T47D (cell line): ENCODE results near the gene ZNF649.
"Not testable (repeated sequence)": the region's sequence is repeated elsewhere in the genome, so short reads cannot be mapped to it uniquely, and the experiment has no call there.

ENCODE experiments used
- DNase-seq, 2 experiments: peaks; one replicate each; pipeline versions ENCODE4 v3.0.0 to v3.0.0-alpha.2; 2011 to 2012; ENCODE audit warnings: low read depth in 1 of 2, low spot score in 1 of 2
- JUND ChIP-seq: IDR thresholded peaks from 2 replicates; pipeline ENCODE4 v1.6.1; 2012; ENCODE audit warnings: low read depth
- in situ Hi-C: cut with HindIII; loops from 2 replicates; pipeline ENCODE4 v1.10.0; 2016; ENCODE audit warnings: low sequenced_read_pairs, low pct_unique_long_range_greater_than_20kb

ZNF649 gene

DNA sequence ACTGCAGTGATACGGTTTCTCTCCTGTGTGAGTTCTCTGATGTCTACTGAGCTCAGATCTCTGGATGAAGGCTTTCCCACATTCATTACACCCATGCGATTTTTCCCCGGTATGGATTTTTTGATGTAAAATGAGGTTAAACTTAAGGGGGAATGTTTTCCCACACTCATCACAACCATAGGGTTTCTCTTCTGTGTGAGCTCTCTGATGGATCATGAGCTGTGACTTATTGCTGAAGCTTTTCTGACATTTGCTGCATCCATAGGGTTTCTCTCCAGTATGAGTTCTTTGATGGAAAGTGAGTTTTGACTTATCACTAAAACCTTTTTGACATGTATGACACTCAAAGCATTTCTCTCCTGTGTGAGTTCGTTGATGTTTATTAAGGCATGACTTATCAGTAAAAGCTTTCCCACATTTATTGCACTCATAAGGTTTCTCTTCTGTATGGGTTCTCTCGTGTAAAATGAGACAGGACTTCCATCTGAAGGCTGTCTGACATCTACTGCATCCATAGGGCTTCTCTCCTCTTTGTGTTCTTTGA is 10.6 kb upstream of the ZNF649 start:
- no peak for DNase-seq
- in situ Hi-C loops, result no loop called here
- no peak for TF ChIP-seq JUND

DNA sequence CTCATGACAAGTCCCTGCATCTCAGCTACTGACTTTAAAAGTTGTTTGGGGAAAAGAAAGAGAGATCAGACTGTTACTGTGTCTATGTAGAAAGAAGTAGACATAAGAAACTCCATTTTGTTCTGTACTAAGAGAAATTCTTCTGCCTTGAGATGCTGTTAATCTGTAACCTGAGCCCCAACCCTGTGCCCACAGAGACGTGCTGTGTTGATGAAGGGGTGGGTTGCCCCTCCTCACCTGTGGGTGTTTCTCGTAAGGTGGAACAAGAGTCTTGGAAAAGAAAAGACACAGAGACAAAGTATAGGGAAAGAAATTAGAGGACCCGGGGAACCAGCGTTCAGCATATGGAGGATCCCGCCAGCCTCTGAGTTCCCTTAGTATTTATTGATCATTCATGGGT is 3.2 kb upstream of the ZNF649 start:
- in situ Hi-C loops, DNase-seq: not testable (repeated sequence)

DNA sequence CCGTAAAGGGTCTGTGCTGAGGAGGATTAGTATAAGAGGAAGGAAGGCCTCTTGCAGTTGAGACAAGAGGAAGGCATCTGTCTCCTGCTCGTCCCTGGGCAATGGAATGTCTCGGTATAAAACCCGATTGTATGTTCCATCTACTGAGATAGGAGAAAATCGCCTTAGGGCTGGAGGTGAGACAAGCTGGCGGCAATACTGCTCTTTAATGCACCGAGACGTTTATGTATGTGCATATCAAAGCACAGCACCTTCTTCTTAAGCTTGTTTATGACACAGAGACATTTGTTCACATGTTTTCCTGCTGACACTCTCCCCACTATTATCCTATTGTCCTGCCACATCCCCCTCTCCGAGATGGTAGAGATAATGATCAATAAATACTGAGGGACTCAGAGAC is 1.3 kb upstream of the ZNF649 start:
- in situ Hi-C loops, DNase-seq: not testable (repeated sequence)

DNA sequence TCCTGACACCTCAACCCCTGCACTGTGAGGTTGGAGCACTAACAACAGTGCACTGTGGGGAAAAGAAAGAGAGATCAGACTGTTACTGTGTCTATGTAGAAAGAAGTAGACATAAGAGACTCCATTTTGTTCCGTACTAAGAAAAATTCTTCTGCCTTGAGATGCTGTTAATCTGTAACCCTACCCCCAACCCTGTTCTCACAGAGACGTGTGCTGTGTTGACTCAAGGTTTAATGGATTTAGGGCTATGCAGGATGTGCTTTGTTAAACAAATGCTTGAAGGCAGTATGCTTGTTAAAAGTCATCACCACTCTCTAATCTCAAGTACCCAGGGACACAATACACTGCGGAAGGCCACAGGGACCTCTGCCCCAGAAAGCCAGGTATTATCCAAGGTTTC is 822 bp upstream of the ZNF649 start:
- in situ Hi-C loops, DNase-seq: not testable (repeated sequence)

DNA sequence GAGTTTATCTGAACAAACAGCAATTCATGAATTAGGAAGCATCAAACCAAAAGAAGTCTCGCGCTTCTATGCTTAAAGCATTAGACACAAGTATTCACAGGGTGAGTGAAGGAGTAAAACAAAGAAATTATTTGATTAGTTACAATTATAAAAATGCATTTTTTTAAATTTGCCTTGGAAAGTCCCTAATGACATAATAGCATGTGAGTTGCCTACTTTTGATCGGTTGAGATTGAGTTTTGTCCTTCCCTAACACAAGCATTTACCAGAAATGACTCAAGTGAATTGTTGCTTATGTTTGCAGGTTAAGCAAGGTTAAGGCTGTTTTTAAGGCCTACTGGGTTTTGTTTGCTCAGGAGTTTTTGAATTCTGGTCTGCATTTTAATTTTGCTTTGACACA is 389 bp upstream of the ZNF649 start:
- in situ Hi-C loops, result no loop called here
- DNase-seq, result no peak
- no peak for TF ChIP-seq JUND

DNA sequence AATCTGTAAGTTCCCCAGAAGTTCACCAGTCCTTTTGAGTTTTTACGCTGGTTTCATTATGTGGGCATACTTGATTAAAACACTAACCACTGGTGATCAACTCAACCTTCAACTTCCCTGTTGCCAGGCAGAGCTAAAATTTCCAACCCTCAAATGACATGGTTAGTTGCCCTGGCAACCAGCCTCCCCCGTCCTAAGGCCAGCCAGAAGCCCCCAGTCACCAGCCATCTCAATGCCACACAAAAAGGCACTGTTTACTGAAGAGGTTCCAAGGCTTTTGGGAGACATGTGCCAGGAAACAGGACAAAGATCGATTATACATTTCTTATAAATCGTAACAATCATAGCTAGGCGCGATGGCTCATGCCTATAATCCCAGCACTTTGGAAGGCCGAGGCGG is 1.6 kb downstream of the ZNF649 start:
- no peak for DNase-seq
- TF ChIP-seq JUND, result no peak
- in situ Hi-C loops, result no loop called here

DNA sequence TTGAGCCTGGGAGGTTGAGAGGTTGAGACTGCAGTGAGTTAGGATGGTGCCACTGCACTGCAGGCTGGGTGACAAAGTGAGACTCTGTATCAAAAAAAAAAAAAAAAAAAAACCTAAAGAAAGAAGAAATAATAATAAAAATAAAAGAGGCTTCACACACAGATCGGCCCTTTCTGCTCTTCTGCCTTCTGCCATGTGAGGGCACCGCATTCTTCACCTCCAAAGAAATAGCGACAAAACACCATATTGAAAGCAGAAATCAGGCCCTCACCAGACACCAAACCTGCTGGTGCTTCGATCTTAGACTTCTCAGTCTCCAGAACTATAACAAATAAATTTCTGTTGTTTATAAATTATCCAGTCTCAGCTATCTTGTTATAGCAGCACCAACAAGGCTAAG is 3.0 kb downstream of the ZNF649 start:
- in situ Hi-C loops, result no loop called here
- no peak for DNase-seq
- TF ChIP-seq JUND, result no peak

DNA sequence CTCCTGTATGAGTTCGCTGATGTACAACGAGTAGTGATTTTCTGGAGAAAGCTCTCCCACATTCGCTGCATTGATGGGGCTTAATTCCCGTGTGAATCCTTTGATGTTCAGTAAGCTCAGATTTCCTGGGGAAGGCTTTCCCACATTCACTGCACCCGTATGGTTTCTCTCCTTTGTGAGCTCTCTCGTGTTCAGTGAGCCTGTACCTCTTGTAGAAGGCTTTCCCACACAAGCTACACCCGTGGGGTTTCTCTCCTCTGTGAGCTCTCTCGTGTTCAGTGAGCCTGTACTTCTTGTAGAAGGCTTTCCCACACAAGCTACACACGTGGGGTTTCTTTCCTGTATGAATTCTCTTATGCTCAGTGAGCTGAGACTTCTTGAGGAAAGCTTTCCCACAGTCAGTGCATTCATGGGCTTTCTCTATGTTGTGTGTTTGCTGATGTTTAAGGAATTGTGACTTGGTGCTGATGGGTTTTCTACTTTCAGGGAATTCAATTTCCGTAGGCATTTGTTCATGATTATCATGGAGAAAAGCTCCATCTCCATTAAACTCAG is 13.5 kb downstream of the ZNF649 start:
- in situ Hi-C loops, result no loop called here
- no peak for DNase-seq
- TF ChIP-seq JUND, result no peak

DNA sequence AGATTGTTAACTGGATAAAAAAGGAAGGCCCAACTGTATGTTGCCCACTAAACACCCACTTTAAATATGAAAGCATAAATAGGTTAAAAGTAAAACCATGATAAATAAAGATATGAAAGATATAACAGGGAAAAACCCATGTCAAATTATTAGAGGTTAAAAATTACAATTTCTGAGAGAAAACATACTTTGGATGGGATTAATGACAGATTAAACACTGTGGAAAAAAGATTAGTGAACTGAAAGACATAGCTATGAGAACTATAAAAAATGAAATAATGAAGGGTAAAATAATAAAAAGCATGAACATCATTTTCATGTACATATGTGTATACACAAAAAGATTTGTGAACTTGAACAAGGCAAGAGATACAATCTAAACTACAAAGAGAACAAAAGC is 14.9 kb downstream of the ZNF649 start:
- in situ Hi-C loops, result no loop called here
- TF ChIP-seq JUND, result no peak

DNA sequence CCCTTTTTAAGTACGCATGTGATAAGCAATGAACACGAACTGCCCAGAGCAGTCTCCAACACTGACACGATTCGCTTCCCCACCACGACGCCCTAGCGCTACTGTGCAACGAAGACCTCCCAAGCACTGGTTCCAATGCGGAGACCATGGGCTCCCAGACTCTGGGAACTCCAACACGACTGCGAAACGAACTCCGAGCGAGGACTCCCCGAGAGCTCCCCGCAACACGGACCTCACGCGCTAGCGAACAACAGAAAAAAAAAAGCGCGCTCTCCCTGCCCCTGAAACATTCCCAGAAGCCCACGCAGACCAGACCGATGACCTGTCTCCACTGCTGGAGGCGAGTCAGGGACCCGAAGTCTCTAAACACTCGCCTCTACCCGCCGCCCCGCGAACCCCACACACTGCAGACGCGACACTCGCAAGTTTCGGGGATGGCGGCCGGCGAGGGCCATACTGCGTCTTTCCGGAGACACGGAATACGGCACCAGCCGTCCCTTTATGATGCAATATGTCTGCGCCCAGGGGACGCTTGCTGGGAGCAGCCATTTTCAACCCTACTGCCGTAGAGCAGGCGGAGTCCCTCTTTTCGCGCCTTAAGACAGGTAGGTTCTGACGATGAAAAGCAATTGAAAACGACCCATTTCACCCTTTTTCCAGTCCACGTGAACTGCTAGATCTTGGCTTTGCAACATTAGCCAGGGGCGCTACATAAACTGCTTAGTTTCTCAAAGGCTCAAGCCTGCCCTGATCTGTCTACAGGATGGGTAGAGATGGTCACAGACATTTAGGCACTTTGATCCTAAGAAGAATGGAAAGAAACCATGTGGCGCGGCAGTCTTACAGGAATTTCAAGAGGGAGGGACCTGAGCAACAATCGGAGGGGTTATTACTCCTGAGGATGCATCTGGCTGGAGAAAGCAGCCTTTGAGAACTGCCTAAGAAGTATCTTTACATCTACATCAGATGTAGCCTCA is 17.0 kb downstream of the ZNF649 start, which contains the start of gene ZNF577:
Gene ZNF577, minus strand, starts transcription at position 430 of the 977 bp plus-strand sequence. CDS start 7,569 bp downstream, outside the sequence.
- TF ChIP-seq JUND, result no peak
- no peak for DNase-seq
- in situ Hi-C loops, result no loop called here

More for the DNA sequence above, 14.9 kb downstream of the ZNF649 start:
- no peak for DNase-seq

DNA sequence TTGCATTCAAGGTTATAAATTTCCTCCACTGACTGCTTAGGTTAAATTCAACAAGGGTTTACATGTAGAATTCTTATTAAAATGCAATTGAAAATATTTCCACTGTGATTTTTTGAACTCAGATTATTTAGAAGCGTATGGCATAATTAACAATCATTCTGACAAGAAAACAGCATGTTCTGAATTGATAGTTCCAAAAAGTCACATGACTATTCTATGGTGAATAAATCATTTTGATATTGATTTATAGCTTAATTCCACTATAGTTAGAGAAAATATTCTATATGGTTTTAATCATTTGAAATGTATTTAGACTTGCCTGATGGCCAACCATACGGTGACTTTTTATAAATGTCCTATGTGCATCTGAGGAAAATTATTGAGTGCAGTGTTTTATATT is 20.1 kb downstream of the ZNF649 start:
- in situ Hi-C loops, result no loop called here
- TF ChIP-seq JUND, result no peak
- DNase-seq, result no peak

DNA sequence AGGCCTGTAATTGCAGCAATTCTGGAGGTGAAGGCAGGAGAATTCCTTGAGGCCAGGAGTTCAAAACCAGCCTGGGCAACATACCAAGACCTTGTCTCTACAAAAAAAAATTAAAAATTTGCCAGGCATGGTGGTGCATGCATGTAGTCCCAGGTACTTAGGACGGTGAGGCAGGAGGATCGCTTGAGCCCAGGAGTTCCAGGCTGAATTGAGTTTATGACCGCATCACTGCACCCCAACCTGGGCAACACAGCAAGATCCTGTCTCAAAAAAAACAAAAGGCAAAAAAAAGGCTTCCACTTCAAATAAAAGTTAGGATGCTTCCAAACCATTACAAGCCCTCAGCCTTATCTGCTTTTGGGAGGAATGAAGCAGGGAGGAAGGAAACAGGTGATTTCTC is 22.3 kb downstream of the ZNF649 start:
- no peak for DNase-seq
- no peak for TF ChIP-seq JUND
- in situ Hi-C loops, result no loop called here

DNA sequence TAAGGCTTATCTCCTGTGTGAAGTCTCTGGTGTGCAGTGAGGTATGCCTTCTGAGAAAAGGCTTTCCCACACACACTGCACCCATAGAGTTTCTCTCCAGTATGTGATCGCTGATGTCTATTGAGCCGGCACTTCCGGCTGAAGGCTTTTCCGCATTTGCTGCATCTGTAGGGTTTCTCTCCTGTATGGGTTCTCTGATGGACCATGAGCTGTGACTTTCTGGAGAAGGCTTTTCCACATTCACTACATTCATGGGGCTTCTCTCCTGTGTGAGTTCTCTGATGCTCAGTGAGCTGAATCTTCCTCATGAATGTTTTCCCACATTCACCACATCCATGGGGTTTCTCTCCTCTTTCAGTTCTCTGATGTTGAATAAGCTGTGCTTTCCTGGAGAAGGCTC is 31.7 kb downstream of the ZNF649 start:
- TF ChIP-seq JUND, result no peak
- in situ Hi-C loops, result no loop called here
- DNase-seq, result no peak
